NCI-H69 (cell line): Measurements from ENCODE around the gene TPMT.
"Not testable (repeated sequence)": the region's sequence is repeated elsewhere in the genome, so short reads cannot be mapped to it uniquely, and the experiment has no call there.

Source experiments
- DNase-seq: peaks from one replicate; lab custom pipeline; 2025; lab: John Stamatoyannopoulos, UW

The TPMT gene

DNA sequence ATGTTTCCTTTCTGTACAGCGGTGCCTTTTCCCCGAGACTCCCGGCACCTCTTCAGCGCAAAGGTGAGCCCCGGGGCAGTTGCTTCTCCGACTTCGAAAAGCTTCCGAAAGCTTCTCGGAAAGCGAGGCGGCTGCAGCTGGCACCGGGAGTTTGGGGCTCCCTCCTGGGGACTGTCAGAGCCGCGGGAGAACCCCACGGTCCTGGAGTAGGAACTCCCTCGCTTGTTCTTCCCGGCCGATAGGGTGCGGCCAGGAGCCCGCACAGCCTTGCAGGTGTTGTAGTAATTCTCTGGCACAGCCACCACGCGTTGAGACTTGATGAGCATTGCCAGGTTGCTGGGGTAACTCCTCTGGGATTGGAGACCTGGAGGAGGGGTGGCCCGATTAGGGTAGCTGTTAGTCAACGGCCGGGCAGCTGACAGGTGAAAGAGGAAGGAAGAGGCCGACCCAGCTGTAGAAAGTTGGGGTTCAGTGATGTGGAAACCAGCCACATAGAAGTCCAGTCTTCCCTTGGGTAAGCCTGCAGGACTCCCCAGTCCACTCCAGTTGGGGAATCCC, 1.1 kb upstream of the TPMT start:
- peak; percentile 94 for DNase-seq

DNA sequence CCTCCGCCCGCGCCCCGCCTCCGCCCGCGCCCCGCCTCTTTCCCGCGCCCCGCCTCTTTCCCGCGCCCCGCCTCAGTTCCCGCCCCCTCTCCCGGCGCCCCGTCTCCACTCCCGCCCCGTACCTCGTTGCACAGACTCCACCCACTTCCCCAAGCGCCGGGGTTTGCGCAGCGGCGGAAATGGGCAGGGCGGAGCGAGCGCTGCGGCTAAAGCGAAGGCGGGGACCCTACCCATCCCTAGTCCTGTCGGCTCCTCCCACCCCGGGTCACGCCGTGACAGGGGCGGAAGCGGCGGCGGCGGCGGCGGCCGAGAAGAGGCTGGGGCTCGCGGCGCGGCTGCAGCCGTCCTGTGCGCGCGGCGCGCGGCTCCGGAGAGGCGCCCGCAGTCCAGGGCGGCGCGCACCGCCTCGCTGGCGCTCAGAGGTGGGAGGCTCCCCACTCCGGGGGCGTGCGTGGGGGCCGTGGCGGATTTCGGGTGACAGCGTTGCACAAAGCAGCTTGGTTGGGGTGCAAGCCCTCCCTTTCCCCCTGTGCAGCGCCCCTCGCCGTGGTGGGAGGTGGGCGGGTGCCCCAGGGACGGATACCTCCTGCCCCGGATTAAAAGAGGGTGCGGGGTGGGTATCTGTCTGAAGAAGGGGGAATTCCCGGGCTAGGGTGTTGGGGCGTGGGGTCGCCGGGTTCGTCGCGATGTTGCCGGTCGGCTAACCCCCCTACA, 430 bp upstream of the TPMT start, which contains the start of gene KDM1B:
Gene KDM1B (plus strand): TSS at position 273 of the 714 bp plus-strand sequence. CDS start 4,474 bp downstream, outside the sequence.
- peak; percentile 99 for DNase-seq

DNA sequence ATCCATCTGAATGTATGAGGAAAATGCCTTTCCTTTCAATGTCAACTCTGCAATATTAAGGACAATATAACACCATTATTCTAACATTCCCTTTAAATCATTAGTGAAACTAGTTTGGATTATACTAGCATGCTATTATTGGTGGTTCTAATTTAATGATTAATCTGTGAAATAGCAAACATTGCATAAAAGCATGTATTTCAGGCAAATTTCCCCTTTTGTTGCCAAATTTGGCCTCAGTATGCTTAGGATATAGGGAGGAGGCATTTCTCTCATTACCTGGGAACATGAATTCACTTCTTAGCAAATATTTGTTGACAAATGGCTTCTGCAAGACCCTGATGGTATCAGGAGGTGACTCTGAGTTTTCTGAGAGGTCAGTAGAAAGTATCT, 1.6 kb downstream of the TPMT start:
- no peak for DNase-seq

DNA sequence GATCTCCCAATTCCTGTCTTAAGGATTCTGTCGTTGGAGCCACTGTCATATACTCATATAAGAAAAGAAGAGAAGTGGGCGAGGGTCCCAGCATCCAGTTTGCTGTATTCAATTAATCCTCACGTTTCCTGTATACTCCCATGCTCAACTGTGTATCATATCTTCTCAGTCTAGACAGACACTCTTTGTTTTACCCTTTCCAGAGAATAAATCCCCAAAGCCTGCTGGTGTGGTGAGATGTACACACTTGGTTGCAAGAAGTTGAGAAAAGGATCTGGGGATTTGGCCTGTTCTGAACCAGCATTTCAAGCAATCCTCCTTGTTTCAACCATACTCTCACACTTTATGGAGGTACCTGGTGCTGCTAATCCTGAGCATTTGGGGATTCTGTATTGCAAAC, 3.1 kb downstream of the TPMT start:
- DNase-seq = no peak

DNA sequence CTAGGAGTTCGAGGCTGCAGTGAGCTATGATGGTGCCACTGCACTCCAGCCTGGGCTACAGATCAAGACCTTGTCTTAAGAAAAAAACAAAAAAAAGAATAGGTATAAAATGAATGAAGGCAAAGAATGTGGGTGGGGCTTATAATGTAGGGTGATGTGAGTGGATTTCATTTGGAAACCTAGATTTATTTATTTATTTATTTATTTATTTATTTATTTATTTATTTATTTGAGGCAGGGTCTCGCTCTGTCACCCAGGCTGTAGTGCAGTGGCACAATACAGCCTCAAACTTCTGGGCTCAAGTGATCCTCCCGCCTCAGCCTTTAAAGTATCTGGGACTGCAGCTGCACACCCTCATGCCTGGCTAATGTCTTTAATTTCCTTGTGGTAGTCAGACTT, 3.5 kb downstream of the TPMT start:
- not testable (repeated sequence) for DNase-seq

DNA sequence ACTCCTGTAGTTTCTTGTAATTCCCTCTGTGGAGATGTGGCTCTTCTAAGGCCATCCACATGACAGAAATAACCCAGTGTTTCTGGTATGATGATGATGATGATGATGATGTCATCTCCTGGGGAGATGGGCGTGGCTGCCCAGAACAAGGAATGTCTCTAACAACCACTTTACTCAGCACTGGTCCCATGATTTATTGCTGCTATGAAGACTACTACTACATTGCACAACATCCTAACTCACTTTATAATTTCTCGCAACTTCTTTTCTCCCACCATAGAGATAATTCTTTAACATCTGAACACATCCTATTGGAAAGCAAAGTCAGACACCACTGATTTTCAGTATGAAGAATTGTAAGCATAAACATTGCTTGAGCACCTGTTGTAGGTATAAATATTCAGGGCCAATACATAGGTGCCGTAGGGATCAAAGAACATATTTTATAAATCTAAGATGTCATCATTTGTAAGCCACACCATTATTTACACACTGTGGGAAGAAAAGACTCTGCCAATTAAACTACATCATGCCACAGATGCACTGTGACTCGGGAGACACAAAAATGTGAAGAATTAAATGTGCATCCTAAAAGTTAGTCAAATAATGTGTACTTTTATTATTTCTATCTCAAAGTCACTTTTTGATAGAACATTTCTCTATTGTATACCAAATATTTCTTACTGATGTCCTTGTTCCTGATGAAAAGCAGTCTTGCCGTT, 6.4 kb downstream of the TPMT start:
- DNase-seq = peak; percentile 36

DNA sequence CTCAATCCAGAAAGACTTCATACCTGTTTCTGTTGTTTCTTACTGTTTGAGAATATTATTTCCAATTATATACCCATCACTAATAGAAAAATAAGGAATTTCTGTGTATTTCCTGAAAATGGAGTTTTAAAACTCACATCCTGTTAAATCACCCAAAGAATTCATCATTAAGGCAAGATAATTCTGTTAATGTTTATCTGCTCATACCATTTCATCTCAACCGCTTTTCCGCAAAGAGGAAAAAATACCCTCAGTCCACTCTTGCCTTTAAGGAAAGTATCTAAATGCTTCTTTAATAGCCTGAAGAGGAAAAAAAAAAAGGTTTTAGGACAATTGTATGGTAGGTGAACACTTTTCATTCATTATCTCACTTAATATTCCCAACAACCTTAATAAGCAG, 7.3 kb downstream of the TPMT start:
- DNase-seq = no peak

DNA sequence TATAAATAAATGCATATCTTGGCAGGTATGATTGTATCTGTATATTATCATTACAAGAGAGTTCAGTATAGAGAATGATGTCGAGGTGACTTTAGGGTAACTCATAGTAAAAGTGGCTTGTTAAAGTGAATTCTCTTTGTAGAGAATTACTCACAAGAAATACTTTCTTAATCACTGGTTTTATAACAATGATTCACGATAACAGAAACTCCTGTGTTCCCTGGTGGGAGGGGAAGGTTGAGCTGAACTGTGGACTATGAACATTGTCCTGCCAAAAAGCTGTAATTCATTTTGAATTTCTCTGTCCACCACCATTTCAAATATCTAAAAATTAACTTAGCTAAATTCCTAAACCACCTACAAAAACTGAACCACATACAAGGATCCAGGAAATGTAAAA, 7.7 kb downstream of the TPMT start:
- no peak for DNase-seq

DNA sequence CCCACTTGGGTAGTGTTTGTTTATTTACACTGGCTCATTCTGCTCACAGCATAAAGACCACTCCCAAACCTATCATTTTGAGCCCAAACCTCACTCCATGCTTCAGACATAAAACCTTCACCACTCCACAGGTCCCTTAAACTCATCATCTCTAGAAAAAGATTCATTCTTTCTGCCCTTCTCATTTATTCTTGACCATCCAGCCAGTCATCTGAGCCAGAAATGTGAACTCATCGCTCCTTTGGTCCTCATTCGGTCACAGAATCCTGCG, 12.4 kb downstream of the TPMT start:
- DNase-seq = no peak

DNA sequence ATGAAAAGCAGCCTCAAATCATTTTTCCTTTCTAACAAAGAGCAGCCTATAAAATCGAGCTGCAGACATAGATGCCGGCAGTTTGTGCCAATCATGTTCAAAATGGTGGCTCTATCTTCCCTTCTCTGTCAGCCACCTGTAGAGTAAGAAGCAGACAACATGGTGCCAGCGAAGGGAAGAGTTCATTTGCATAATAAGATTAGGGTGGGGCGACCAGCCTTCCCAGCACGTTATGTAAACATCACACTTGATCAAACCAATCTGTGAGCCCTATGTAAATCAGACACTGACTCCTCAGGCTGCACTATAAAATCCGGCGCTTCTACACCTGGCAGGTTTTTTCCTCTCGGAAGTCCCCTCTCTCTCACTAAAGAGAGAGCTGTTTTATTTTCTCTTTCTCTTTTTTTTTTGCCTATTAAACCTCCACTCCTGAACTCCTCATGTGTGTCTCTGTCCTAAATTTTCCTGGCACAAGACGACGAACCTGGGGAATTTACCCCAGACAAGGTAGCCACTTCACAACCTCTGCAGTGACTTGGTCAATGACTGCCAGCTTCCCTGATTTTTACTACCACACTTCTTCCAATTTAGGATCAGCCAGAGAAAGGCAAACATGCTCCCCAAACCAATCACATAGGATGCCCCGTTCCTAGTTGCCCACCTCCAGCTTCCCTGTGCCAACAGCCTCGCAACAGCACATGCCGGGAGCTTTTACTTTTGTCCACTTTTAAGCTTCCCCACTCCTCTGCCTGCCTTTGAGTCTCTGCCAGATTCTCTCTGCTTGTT, 12.9 kb downstream of the TPMT start:
- peak; percentile 97 for DNase-seq

DNA sequence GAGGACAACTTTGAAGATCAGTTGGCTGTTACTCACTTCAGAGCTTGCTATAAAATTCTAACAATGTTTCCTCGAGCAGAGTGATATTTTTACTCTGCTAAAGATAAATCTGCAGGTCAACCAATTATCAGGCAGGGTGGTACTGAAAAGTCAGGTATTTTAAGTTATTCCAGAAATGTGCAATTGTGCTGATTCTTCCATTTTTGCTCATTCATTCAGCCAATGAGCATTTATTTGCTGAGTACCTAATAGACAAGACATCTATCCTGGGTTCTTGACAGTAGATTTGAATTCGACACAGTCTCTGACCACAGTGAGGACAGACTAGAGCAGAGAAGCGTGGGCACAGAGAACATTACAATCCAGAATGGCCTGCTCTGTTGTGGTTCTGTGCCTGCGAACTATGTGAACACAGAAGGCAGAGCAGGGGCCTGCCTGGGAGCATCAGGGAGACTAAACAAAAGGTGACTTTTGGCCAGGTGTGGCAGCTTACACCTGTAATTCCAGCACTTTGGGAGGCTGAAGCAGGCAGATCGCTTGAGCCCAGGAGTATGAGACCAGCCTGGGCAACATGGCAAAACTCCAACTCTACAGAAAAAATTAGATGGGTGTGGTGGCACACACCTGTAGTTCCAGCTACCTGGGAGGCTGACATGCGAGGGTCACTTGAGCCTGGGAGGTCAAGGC, 14.8 kb downstream of the TPMT start:
- DNase-seq = no peak

DNA sequence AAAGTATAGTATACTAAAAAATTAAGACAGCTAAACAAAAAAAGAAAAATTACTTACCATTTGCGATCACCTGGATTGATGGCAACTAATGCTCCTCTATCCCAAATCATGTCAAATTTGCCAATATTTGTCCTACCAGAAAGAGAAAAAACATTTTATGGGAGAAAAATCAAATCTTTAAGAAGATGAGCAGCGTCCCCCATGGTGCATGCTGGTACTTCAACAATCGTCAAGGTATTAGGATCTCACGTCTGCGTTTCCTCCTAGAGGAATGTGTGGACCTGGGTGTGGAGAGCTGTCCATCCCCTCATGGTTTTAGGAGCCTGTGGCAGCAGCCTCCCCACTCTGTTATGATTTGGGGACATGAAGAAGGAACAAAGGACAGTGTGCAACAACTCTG, 16.0 kb downstream of the TPMT start:
- DNase-seq = no peak

DNA sequence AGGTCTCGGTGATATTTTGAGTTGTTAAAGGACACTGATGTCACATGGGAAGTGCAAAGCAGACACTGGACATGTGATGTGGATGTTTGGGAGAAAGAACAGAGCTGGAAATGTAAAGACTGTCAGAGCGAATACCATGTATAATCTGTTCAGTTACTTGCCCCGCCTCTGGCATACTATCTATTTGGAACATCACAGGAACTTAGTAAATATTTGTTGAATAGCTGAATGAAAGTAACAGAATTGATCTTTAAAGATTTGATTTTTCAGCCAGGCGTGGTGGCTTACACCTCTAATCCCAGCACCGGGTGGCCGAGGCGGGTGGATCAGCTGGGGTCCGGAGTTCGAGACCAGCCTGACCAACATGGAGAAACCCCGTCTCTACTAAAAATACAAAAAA, 18.6 kb downstream of the TPMT start:
- no peak for DNase-seq

DNA sequence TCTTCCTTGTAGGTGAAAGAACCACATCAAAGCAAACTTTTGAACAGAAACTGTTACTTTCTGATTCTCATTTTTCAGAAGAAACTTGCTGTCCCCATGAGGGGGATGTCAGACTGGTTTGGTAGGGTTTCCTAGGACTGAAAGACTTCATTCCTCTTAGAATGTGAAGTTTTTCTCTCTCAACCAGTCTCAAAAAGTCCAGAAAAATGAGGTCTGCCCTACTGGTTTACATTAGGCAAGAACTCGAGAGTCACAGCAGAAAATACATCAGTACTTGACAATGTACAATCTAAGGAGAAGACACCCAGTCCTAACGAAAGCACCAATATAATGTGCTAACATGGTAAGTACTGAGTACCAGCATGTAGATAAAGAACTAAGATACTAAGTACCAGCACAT, 19.7 kb downstream of the TPMT start:
- DNase-seq = no peak

DNA sequence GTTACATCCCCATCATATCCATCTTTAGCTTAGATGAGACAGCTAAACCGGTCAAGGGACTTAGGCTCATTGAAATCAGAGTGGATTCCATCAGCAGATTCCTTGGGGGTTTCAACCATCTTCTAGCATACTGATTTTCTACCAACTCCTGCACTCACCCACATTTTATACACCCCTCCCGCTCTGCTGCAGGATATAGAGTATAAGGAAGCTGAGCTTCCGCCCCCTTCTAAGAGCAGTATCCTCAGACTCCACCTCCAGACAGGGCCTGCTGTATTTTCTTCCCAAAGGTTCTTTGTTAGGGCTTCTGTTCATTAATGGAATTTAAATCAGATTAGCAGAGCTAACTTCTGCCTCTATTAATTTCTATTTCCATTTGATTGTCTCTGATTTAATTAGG, 22.5 kb downstream of the TPMT start:
- DNase-seq = no peak

DNA sequence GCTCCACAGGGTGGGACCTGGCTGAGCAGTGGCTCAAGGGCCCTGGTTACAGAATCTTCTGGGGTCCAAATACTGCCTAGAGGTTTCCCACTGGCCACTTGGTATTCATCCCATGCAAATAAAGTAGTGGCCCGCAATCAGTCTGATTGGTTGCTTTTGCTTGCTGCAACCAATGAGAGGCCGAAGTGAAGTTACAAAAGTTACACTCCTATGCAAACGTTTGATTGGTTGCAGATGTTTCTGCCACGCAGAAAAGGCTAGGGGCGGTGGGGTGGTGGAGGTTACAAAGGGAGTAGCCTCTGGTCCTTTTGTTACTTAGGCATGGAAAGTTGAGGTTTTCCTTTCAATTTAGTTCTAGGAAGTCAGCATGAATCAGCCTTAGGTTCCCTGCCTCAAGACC, 28.8 kb downstream of the TPMT start:
- no peak for DNase-seq

DNA sequence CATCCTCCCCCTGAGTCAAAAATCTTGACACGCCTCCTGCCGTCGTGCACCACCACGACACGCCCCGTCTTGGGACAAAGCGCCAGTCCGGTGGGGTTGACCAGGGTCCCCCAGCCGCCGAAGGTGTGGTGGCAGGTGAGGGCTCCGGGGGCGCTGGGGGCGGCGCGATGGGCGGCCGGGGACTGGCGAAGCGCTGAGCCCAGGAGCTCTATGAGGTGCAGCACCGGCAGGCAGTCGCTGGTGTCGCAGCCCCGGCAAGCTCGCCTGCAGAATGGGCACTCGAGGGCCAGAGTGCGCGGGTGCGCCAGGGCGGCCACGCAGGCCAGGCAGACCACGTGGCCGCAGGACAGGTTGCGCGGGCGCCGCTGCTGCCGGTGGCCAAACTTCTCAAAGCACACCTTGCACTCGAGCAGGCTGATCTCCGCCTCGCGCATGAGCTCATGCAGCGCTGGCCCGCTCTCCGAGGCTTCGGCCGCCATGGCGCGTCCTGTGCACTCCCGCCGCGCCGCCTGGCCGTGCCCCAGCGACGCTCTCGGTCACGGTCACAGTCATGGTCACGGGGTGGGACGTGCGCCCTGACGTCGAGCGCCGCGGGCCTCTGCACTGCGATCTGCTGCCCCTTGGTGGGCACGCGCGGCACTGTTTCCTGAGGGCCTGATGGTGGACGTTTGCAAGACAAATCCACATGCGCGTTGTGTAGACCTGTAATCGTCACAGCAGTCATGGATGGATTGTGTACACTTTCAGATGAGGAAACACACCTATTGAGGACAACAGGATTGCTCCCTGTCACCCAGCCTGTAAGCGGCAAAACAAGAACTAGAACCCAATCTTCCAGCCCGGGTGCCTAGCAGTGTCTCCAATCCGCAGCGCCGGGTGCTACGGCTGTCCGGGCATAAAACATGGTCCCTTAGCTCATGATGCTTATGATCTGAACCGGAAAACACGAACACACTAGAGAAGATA, 32.5 kb downstream of the TPMT start, which contains the start of gene NHLRC1:
Gene NHLRC1 (minus strand): TSS at position 550 of the 966 bp plus-strand sequence. CDS start 71 bp downstream, at position 479.
- peak; percentile 96 for DNase-seq

DNA sequence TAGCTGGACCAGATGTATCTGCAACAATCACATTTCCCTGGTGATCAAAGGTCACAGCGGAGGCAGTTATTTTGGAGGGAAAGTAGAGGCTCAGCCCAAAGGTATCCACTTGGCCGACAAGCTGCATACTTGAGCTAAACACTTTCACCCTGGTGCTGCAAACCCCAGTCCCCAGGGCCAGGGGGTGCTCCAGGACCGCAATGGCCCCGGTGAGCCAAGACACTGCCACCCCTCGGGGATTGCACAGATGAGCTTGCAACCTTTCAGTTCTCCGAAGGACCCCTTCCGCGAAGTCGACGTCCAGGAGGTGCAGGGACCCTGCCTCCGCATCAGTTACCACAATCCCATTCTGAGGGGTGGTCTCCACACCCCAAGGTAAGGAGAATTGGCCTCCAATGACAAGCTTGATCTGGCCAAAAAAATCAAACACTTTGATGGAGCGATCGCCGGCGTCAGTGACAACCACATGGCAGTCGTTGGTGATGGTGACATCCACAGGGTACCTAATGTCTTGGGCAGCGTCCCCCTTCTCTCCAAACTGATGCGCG, 33.2 kb downstream of the TPMT start:
- DNase-seq = peak; percentile 22

DNA sequence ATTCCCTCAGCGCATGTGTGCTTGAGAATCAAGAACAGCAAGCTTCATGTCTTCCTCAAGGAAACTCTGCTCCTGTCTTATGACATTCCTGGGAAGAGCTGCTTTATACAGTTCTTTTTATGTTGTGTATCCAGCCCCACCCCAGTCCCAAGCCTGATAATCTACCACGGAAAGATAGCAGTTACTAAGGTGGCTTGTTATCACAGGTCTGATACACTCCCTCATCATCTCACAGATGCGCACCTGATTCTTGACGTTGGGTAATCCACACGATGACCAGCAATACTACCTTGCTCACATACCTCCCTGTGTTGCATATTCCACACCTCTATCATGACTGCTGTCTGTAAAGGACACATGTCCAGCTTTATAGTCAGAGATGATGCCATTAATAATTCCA, 35.6 kb downstream of the TPMT start:
- no peak for DNase-seq

DNA sequence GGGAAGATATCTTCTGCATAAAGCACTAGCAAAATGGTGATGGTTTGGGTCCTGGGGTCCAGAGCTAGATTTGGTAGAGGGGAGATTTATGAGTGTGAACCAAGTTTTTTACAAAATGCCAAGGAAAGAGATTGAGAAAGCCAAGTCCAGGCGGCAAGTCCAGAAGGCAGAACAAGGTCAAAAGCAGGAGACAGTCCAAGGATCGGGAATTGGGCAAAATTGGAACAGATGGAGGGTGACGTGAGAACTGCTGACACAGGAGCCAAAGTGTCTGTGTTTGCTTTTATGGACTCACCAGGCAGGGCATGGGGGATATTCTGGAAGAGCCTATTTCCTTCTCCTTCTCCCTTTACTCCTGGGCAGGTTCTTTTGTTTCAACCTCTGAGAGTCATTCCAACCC, 36.5 kb downstream of the TPMT start:
- DNase-seq = peak; percentile 64

DNA sequence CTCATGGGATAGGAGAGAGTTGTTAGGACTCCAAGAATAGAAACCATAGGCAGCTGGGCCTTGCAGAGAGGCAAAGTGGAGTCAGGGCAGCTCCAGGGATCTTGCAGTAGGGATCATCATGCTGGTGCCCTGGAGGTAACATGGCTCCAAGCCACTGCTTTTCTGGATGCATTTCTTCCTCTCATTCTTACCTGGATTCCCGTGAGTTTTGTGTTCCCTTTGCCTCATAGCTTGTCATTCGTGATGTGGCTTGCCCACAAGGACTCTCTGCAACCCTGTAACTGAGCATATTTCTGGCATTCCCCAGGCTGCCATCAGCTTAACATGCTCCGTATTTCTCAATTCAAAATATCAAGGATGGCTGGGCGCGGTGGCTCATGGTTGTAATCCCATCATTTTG, 37.7 kb downstream of the TPMT start:
- no peak for DNase-seq
